ENCODE results near the gene MAPK1IP1L. TPM values are rescaled to one million over a fixed set of nuclear protein-coding genes. Genes with fewer than 3 reads are reported as not detected.
A peak's percentile ranks its signal among the peaks of the same experiment; 100 is the strongest.

MAPK1IP1L gene
- total RNA-seq, 3 donors from 2014 or later (not counting 1 experiment from before 2014, with no cell fraction given) = 119 to 140 (median 127) TPM

GRCh38 chr14:55045087-55045486 is 6.4 kb upstream of the MAPK1IP1L start:
- DNase-seq (no peak), ATAC-seq (no peak)
- no peaks in the 10 kb centered on the region for H3K4me1 Mint-ChIP-seq
- no peak overlapping the region for H3K27ac Mint-ChIP-seq
- Histone ChIP-seq H3K27ac (ENCODE audit: low read length) (no peak overlapping the region), H3K36me3 (ENCODE audit: control insufficient read depth, insufficient read depth, low read length) (peaks cover 20% of the 10 kb centered on the region), H3K27me3 (ENCODE audit: control insufficient read depth, insufficient read depth, low read length) (no peaks in the 10 kb centered on the region), H3K4me3 (ENCODE audit: low read length) (no peak overlapping the region), H3K9me3 (ENCODE audit: control insufficient read depth, insufficient read depth, low read length) (no peaks in the 10 kb centered on the region), H3K4me1 (ENCODE audit: control insufficient read depth, insufficient read depth, low read length) (no peaks in the 10 kb centered on the region)
- H3K27me3 Mint-ChIP-seq (ENCODE audit: low read depth in 2 of 2) = no peaks in the 10 kb centered on the region
- TF ChIP-seq CTCF (IDR thresholded peaks at IDR 0.05) = no peak
- H3K36me3 Mint-ChIP-seq = no peaks in the 10 kb centered on the region
- no peaks in the 10 kb centered on the region for H3K9me3 Mint-ChIP-seq
- intact Hi-C loops (cut with micrococcal nuclease) = no loop called here
- H3K4me3 Mint-ChIP-seq = no peak overlapping the region

GRCh38 chr14:55047301-55048053 is 4.0 kb upstream of the MAPK1IP1L start:
- peaks cover 10% of the 10 kb centered on the region for H3K4me1 ChIP-seq (ENCODE audit: control insufficient read depth, insufficient read depth, low read length)
- Mint-ChIP-seq H3K27ac (no peak overlapping the region), H3K4me1 (peaks cover 11 to 13% of the 10 kb centered on the region in 2 donors), H3K27me3 (ENCODE audit: low read depth in 2 of 2) (no peaks in the 10 kb centered on the region), H3K4me3 (no peak overlapping the region), H3K36me3 (no peaks in the 10 kb centered on the region), H3K9me3 (no peaks in the 10 kb centered on the region)
- DNase-seq (no peak), ATAC-seq (no peak)
- H3K27me3 ChIP-seq (ENCODE audit: control insufficient read depth, insufficient read depth, low read length) = no peaks in the 10 kb centered on the region
- WGBS (ENCODE audit: insufficient coverage) = 97% methylated on average over 5 of the region's 5 CpGs
- no peak overlapping the region for H3K27ac ChIP-seq (ENCODE audit: low read length)
- intact Hi-C loops (cut with micrococcal nuclease) = no loop called here
- H3K9me3 ChIP-seq (ENCODE audit: control insufficient read depth, insufficient read depth, low read length) = no peaks in the 10 kb centered on the region
- TF ChIP-seq CTCF (IDR thresholded peaks at IDR 0.05) = no peak
- H3K36me3 ChIP-seq (ENCODE audit: control insufficient read depth, insufficient read depth, low read length) = peaks cover 20% of the 10 kb centered on the region
- no peak overlapping the region for H3K4me3 ChIP-seq (ENCODE audit: low read length)

DNA sequence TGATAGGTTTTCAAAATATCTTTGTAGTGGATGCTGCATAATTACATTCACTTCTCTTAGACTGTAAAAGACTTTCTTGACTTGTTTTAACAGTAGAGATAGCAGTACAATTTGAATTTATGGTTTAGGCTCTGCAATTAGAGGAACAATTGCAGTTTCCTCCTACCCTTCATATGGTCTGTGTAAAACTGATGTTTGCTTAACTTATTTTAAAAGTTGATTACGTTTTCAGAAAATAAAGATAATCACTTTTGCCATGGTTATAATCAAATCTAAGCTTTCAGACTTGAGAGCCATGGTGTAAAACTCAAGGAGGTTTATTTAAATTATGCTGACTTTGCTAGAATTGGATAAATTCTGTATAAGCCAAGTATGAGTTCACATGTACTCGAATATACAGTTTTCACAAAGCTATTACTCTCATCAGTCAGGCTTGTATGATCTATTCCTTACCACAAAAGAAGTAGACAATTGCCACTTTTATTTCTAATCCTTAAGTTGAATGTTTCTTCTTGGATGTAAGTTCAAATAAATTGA is 2.5 kb upstream of the MAPK1IP1L start:
- H3K9me3 ChIP-seq (ENCODE audit: control insufficient read depth, insufficient read depth, low read length) = no peaks in the 10 kb centered on the region

More for the DNA sequence above, 2.5 kb upstream of the MAPK1IP1L start:
- DNase-seq (no peak), ATAC-seq (no peak)
- H3K4me1 Mint-ChIP-seq = peaks cover 26 to 27% of the 10 kb centered on the region in 2 donors
- H3K4me1 ChIP-seq (ENCODE audit: control insufficient read depth, insufficient read depth, low read length) = peaks cover 15% of the 10 kb centered on the region
- peak overlapping the region in 1 of 2 donors; percentile 31 for H3K27ac Mint-ChIP-seq
- no peak overlapping the region for H3K4me3 Mint-ChIP-seq
- H3K27me3 ChIP-seq (ENCODE audit: control insufficient read depth, insufficient read depth, low read length) = no peaks in the 10 kb centered on the region
- H3K27ac ChIP-seq (ENCODE audit: low read length) = no peak overlapping the region
- H3K9me3 Mint-ChIP-seq = no peaks in the 10 kb centered on the region
- no peaks in the 10 kb centered on the region for H3K36me3 Mint-ChIP-seq
- intact Hi-C loops (cut with micrococcal nuclease) = no loop called here
- peaks cover 8% of the 10 kb centered on the region for H3K36me3 ChIP-seq (ENCODE audit: control insufficient read depth, insufficient read depth, low read length)
- no peaks in the 10 kb centered on the region for H3K27me3 Mint-ChIP-seq (ENCODE audit: low read depth in 2 of 2)
- H3K4me3 ChIP-seq (ENCODE audit: low read length) = no peak overlapping the region
- no peak for TF ChIP-seq CTCF (IDR thresholded peaks at IDR 0.05)
- 100% methylated on average over 1 of the region's 2 CpGs for WGBS (ENCODE audit: insufficient coverage)
